Naive thymus-derived CD4-positive, alpha-beta T cell (primary cell): ENCODE data around the gene TRAPPC2L. TPM values are rescaled to one million over a fixed set of nuclear protein-coding genes. Genes with fewer than 3 reads are reported as not detected.
A peak's percentile ranks its signal among the peaks of the same experiment; 100 is the strongest.

Source experiments
- ATAC-seq: fragments of 150-1000 bp; cut with Tn5 transposase; 2 replicates; pipeline ENCODE4 v1.10.0; 2021; ENCODE audit warnings: mild to moderate bottlenecking, moderate library complexity
- CTCF ChIA-PET: fragments of 350-600 bp; sonication (Branson Sonifier 250); formaldehyde crosslinking; loops from one replicate; lab custom pipeline; 2021; ENCODE audit warnings: antibody characterized with exemption; lab: Charles Lee
- POLR2A ChIA-PET: fragments of 350-600 bp; sonication (Branson Sonifier 250); formaldehyde crosslinking; loops from one replicate; lab custom pipeline; 2021; ENCODE audit warnings: antibody characterized with exemption, inconsistent platforms; lab: Charles Lee
- DNase-seq, 9 donors: peaks; one replicate each; pipeline versions ENCODE4 v3.0.0 to v3.0.0-alpha.2; 2020 to 2022; ENCODE audit warnings: mixed read lengths in 1 of 9
- H3K27ac ChIP-seq: one replicate; pipeline ENCODE4 v1.7.0; 2013; ENCODE audit warnings: mild to moderate bottlenecking, low read depth, low read length, moderate library complexity
- H3K27me3 ChIP-seq, 2 donors: one replicate each; pipeline ENCODE4 v1.7.0; 2013; ENCODE audit warnings: low read length in 2 of 2, mild to moderate bottlenecking in 2 of 2, moderate library complexity in 2 of 2; ENCODE audit not compliant: control insufficient read depth in 2 of 2, insufficient read depth in 2 of 2
- H3K36me3 ChIP-seq, 3 experiments: 1 replicate in 2 of 3; 2 replicates in 1 of 3; pipeline ENCODE4 v1.7.0; 2013; ENCODE audit warnings: low read length in 3 of 3, mild to moderate bottlenecking in 3 of 3, moderate library complexity in 1 of 3; ENCODE audit not compliant: insufficient read depth in 3 of 3, control insufficient read depth in 2 of 3
- H3K4me1 ChIP-seq, 2 donors: one replicate each; pipeline ENCODE4 v1.7.0; 2013; ENCODE audit warnings: low read length in 2 of 2, mild to moderate bottlenecking in 2 of 2, moderate library complexity in 1 of 2; ENCODE audit not compliant: control insufficient read depth in 2 of 2, insufficient read depth in 2 of 2
- H3K4me3 ChIP-seq: 2 replicates; pipeline ENCODE4 v1.7.0; 2013; ENCODE audit warnings: mild to moderate bottlenecking, low read length
- H3K9me3 ChIP-seq, 3 experiments: 1 replicate in 2 of 3; 2 replicates in 1 of 3; pipeline ENCODE4 v1.7.0; 2013; ENCODE audit warnings: low read length in 3 of 3; ENCODE audit not compliant: control insufficient read depth in 2 of 3
- H3K27ac Mint-ChIP-seq, 9 donors: one replicate each; pipeline ENCODE4 v1.8.0; 2020 to 2022; ENCODE audit warnings: mixed read lengths in 9 of 9, mild to moderate bottlenecking in 8 of 9, moderate library complexity in 5 of 9, inconsistent platforms in 2 of 9
- H3K27me3 Mint-ChIP-seq, 5 donors: one replicate each; pipeline ENCODE4 v1.8.0; 2021 to 2022; ENCODE audit warnings: mixed read lengths in 5 of 5, mild to moderate bottlenecking in 1 of 5
- H3K36me3 Mint-ChIP-seq, 5 donors: one replicate each; pipeline ENCODE4 v1.8.0; 2020 to 2022; ENCODE audit warnings: mixed read lengths in 5 of 5, mild to moderate bottlenecking in 3 of 5, inconsistent platforms in 1 of 5
- H3K4me1 Mint-ChIP-seq, 7 donors: one replicate each; pipeline ENCODE4 v1.8.0; 2020 to 2022; ENCODE audit warnings: mixed read lengths in 7 of 7, mild to moderate bottlenecking in 3 of 7, inconsistent platforms in 1 of 7
- H3K4me3 Mint-ChIP-seq, 10 donors: one replicate each; pipeline ENCODE4 v1.8.0; 2020 to 2022; ENCODE audit warnings: mild to moderate bottlenecking in 10 of 10, mixed read lengths in 10 of 10, moderate library complexity in 6 of 10, inconsistent platforms in 2 of 10
- H3K9me3 Mint-ChIP-seq, 11 donors: one replicate each; pipeline ENCODE4 v1.8.0; 2020 to 2022; ENCODE audit warnings: mixed read lengths in 11 of 11, mild to moderate bottlenecking in 4 of 11, inconsistent platforms in 1 of 11, moderate library complexity in 1 of 11
- intact Hi-C, 2 donors: fragments of 100-400 bp; cut with micrococcal nuclease; formaldehyde crosslinking; loops; one replicate each; pipeline ENCODE4 v1.15.1; 2023
- polyA plus RNA-seq, 2 donors: library from polyadenylated mRNA; unstranded; fragments of 300-500 nt; fragmentation: Illumina TruSeq; gene quantifications; one replicate each; pipeline ENCODE4 v1.2.3, GENCODE V29; 2021
- total RNA-seq, 6 experiments: library from RNA in 5 of 6; stranded (reverse) in 5 of 6; gene quantifications; 1 replicate in 5 of 6; 2 replicates in 1 of 6; pipeline ENCODE4 v1.2.3 and lab custom pipeline; 2021 to 2026

The TRAPPC2L gene
- total and polyA plus RNA-seq, 7 experiments from 2014 or later = 32.3 to 112 (median 69.1) TPM

DNA sequence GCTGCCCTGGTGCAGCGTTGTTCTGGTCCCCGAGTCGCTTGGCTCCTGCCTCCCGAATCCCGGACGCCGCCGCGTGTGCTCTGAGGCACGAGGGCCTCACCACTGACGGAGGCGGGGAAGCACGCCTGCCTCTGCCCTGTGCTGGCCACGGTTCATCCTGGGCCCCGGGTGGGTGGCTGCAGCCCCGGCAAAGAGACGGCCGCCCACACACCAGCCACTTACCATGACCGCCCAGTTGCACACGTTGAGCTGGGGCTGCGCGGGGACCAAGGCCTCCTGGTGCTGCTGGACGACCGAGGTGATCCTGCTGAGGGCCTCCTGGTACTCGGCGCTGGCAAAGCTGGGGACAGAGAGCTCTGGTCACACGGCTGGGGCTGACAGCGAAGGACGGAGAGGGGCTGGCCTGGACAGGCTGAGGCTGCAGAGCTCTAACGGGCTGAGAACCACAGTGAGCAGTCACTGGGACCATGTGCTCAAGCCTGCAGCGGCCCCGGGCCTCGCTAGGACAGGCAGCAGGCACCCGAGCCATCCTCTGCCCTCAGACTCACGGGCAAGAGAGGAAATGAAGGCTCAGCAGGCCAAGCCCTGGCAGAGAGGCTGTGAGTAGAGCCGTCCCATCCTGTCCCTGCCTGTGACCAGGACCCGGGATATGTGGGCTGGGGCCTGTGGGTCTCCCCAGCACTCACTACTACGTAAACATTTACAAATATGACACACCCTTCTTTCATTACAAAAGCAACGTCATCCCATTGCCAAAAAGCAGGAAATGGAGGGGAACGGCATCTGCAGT, 38.9 kb upstream of the TRAPPC2L start:
- H3K4me1 ChIP-seq = no peaks in the 10 kb centered on the region
- CTCF ChIA-PET = interaction anchor here (0.8 kb wide), 1 partner anchor 392 kb away, joined by 3 read pairs; no protein-coding TSS in a partner anchor
- Mint-ChIP-seq H3K27me3 (no peaks in the 10 kb centered on the region), H3K27ac (peak overlapping the region in 1 of 9 donors; percentile 41), H3K4me3 (no peak overlapping the region), H3K9me3 (no peaks in the 10 kb centered on the region), H3K36me3 (peaks cover 0 to 4% (median 0%) of the 10 kb centered on the region in 5 donors), H3K4me1 (peaks cover 0 to 4% (median 0%) of the 10 kb centered on the region in 7 donors)
- no peak overlapping the region for H3K27ac ChIP-seq
- no peaks in the 10 kb centered on the region for H3K27me3 ChIP-seq
- H3K36me3 ChIP-seq = peaks cover 0 to 23% (median 0%) of the 10 kb centered on the region in 3 experiments
- ATAC-seq = no peak
- no peak overlapping the region for H3K4me3 ChIP-seq
- H3K9me3 ChIP-seq = no peaks in the 10 kb centered on the region
- DNase-seq = no peak
- POLR2A ChIA-PET = interaction anchor here (1.4 kb wide), 1 partner anchor 40 kb away, joined by 4 read pairs; no protein-coding TSS in a partner anchor
- intact Hi-C loops = no loop called here

DNA sequence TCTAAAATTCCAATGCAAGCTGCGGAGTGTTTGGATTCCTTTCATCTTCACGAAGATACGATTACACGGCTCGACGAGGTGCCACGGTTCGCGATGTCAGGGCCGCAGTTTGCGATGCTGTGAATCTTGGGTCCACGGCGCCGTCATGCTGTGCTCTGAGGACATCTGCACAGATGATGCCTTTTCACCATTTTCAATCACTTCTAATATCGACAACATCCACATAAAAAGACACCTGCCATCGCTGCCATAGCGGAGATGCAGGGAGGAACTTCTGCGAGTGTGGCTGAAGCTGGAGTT, 38.4 kb upstream of the TRAPPC2L start:
- Mint-ChIP-seq H3K4me3 (no peak overlapping the region), H3K9me3 (no peaks in the 10 kb centered on the region), H3K4me1 (peaks cover 0 to 4% (median 0%) of the 10 kb centered on the region in 7 donors), H3K36me3 (peaks cover 0 to 6% (median 0%) of the 10 kb centered on the region in 5 donors), H3K27ac (peak overlapping the region in 1 of 9 donors; percentile 41), H3K27me3 (no peaks in the 10 kb centered on the region)
- Histone ChIP-seq H3K27ac (no peak overlapping the region), H3K36me3 (peaks cover 0 to 24% (median 0%) of the 10 kb centered on the region in 3 experiments), H3K27me3 (no peaks in the 10 kb centered on the region), H3K4me1 (no peaks in the 10 kb centered on the region), H3K9me3 (no peaks in the 10 kb centered on the region), H3K4me3 (no peak overlapping the region)
- POLR2A ChIA-PET = interaction anchor here (1.4 kb wide), 1 partner anchor 39 kb away, joined by 4 read pairs; no protein-coding TSS in a partner anchor
- ATAC-seq = no peak
- intact Hi-C loops = no loop called here
- CTCF ChIA-PET = no interaction called here
- DNase-seq = no peak

- ATAC-seq (no peak), DNase-seq (no peak)
- no peaks in the 10 kb centered on the region for H3K9me3 Mint-ChIP-seq
- CTCF ChIA-PET = no interaction called here
- intact Hi-C loops = no loop called here
- no peaks in the 10 kb centered on the region for H3K4me1 Mint-ChIP-seq
- POLR2A ChIA-PET = interaction anchor here (1.4 kb wide), 1 partner anchor 39 kb away, joined by 4 read pairs; no protein-coding TSS in a partner anchor
- H3K4me3 Mint-ChIP-seq = no peak overlapping the region
- Histone ChIP-seq H3K4me3 (no peak overlapping the region), H3K4me1 (no peaks in the 10 kb centered on the region), H3K27ac (no peak overlapping the region), H3K9me3 (no peaks in the 10 kb centered on the region), H3K27me3 (no peaks in the 10 kb centered on the region), H3K36me3 (peaks cover 0 to 29% (median 0%) of the 10 kb centered on the region in 3 experiments)
- H3K27ac Mint-ChIP-seq = no peak overlapping the region
- no peaks in the 10 kb centered on the region for H3K27me3 Mint-ChIP-seq
- peaks cover 0 to 6% (median 0%) of the 10 kb centered on the region in 5 donors for H3K36me3 Mint-ChIP-seq
These were observed 37.8 kb upstream of the TRAPPC2L start for GRCh38 chr16:88819126-88819525.

GRCh38 chr16:88820385-88821025, 36.4 kb upstream of the TRAPPC2L start:
- intact Hi-C loops = no loop called here

GRCh38 chr16:88821168-88821850, 35.6 kb upstream of the TRAPPC2L start:
- peaks cover 0 to 6% (median 0%) of the 10 kb centered on the region in 5 donors for H3K36me3 Mint-ChIP-seq
- intact Hi-C loops = no loop called here
- Histone ChIP-seq H3K4me3 (no peak overlapping the region), H3K9me3 (no peaks in the 10 kb centered on the region), H3K4me1 (no peaks in the 10 kb centered on the region), H3K27ac (no peak overlapping the region), H3K36me3 (peaks cover 0 to 41% (median 0%) of the 10 kb centered on the region in 3 experiments), H3K27me3 (no peaks in the 10 kb centered on the region)
- no peak overlapping the region for H3K4me3 Mint-ChIP-seq
- ChIA-PET POLR2A (no interaction called here), CTCF (no interaction called here)
- no peaks in the 10 kb centered on the region for H3K27me3 Mint-ChIP-seq
- H3K4me1 Mint-ChIP-seq = no peaks in the 10 kb centered on the region
- ATAC-seq (no peak), DNase-seq (no peak)
- H3K9me3 Mint-ChIP-seq = no peaks in the 10 kb centered on the region
- H3K27ac Mint-ChIP-seq = no peak overlapping the region

More at GRCh38 chr16:88820385-88821025, 36.4 kb upstream of the TRAPPC2L start:
- ChIA-PET CTCF (no interaction called here), POLR2A (no interaction called here)
- ATAC-seq (no peak), DNase-seq (no peak)
- H3K27ac ChIP-seq = no peak overlapping the region
- peaks cover 0 to 6% (median 0%) of the 10 kb centered on the region in 5 donors for H3K36me3 Mint-ChIP-seq
- H3K27me3 ChIP-seq = no peaks in the 10 kb centered on the region
- no peak overlapping the region for H3K4me3 ChIP-seq
- H3K4me3 Mint-ChIP-seq = no peak overlapping the region
- H3K4me1 ChIP-seq = no peaks in the 10 kb centered on the region
- H3K36me3 ChIP-seq = peaks cover 0 to 38% (median 0%) of the 10 kb centered on the region in 3 experiments
- H3K27ac Mint-ChIP-seq = no peak overlapping the region
- H3K27me3 Mint-ChIP-seq = no peaks in the 10 kb centered on the region
- H3K4me1 Mint-ChIP-seq = no peaks in the 10 kb centered on the region
- H3K9me3 ChIP-seq = no peaks in the 10 kb centered on the region
- H3K9me3 Mint-ChIP-seq = no peaks in the 10 kb centered on the region

DNA sequence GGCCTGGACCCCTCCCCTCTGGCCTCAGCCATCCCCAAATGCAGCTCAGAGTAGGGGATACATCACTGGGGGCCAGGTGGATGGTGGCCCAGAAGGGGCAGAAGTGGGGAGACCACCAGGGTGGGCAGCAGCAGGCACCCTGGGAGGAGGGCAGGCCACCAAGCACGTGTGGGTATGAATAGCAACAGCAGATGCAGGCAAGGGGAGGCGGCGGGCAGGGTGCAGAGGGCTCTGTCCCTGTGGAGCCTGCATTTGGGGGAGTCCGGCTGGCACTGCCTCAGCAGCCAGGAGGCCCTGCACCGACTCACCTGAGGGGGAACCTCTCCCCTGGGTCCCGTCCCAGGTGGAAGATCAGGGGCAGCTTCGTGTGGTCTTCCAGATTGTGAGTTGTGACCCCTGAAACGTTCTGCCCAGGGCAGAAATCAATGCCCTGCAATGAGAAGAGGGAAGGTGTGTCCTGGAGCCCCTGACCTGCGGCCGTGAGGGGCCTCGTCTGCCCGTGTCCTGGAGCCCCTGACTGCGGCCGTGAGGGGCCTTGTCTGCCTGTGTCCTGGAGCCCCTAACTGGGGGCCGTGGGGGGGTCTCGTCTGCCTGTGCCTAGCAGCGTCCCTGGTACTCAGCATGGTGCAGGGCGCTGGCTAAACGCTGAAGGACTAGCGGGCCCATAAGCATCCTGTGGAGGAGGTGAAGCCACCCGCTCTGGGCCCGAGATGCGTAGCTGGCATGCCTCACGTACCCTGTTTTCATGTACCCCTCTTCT, 34.5 kb upstream of the TRAPPC2L start:
- Mint-ChIP-seq H3K9me3 (no peaks in the 10 kb centered on the region), H3K27ac (peak overlapping the region in 1 of 9 donors; percentile 18), H3K4me3 (no peak overlapping the region), H3K4me1 (no peaks in the 10 kb centered on the region), H3K27me3 (no peaks in the 10 kb centered on the region), H3K36me3 (peaks cover 0 to 6% (median 0%) of the 10 kb centered on the region in 5 donors)
- H3K27ac ChIP-seq = no peak overlapping the region
- no peak overlapping the region for H3K4me3 ChIP-seq
- H3K27me3 ChIP-seq = no peaks in the 10 kb centered on the region
- no peaks in the 10 kb centered on the region for H3K9me3 ChIP-seq
- ChIA-PET CTCF (interaction anchor here (0.9 kb wide), 1 partner anchor 42 kb away, joined by 3 read pairs; no protein-coding TSS in a partner anchor), POLR2A (no interaction called here)
- H3K4me1 ChIP-seq = no peaks in the 10 kb centered on the region
- intact Hi-C loops = no loop called here
- H3K36me3 ChIP-seq = peaks cover 0 to 42% (median 0%) of the 10 kb centered on the region in 3 experiments
- ATAC-seq (no peak), DNase-seq (no peak)
